Esophagus squamous epithelium (tissue), 4 donors: ENCODE results near the gene UMOD.

Experiments
- POLR2A ChIP-seq, 4 donors: fragments of 450-650 bp; IDR thresholded peaks; one replicate each; pipeline ENCODE4 v1.6.1; 2017; ENCODE audit warnings: antibody characterized with exemption in 4 of 4, mild to moderate bottlenecking in 4 of 4, moderate library complexity in 3 of 4
- TF ChIP-seq, protein P1 (sequence below), 6 experiments: fragments of 450-650 bp in 4 of 6; fragments of 200-600 bp in 2 of 6; sonication (generic) in 2 of 6; IDR thresholded peaks; one replicate each; pipeline ENCODE4 v1.5.1; 2016 to 2019; ENCODE audit warnings: antibody characterized with exemption in 6 of 6, mild to moderate bottlenecking in 4 of 6, moderate library complexity in 4 of 6

- TF ChIP-seq, protein P1, sequence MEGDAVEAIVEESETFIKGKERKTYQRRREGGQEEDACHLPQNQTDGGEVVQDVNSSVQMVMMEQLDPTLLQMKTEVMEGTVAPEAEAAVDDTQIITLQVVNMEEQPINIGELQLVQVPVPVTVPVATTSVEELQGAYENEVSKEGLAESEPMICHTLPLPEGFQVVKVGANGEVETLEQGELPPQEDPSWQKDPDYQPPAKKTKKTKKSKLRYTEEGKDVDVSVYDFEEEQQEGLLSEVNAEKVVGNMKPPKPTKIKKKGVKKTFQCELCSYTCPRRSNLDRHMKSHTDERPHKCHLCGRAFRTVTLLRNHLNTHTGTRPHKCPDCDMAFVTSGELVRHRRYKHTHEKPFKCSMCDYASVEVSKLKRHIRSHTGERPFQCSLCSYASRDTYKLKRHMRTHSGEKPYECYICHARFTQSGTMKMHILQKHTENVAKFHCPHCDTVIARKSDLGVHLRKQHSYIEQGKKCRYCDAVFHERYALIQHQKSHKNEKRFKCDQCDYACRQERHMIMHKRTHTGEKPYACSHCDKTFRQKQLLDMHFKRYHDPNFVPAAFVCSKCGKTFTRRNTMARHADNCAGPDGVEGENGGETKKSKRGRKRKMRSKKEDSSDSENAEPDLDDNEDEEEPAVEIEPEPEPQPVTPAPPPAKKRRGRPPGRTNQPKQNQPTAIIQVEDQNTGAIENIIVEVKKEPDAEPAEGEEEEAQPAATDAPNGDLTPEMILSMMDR (IDR thresholded peaks at IDR 0.05): no peak
- TF ChIP-seq POLR2A (IDR thresholded peaks at IDR 0.05): no peak
Measured at GRCh38 chr16:20396846-20397467, 44.4 kb upstream of the UMOD start.
